IPS-18a (cell line): Measurements from ENCODE around the gene SH3RF3.

ENCODE experiments used
- H3K27ac ChIP-seq: one replicate; pipeline ENCODE4 v1.5.1; 2013; ENCODE audit warnings: low read length
- H3K27me3 ChIP-seq: one replicate; pipeline ENCODE4 v1.6.1; 2013; ENCODE audit warnings: mild to moderate bottlenecking, low read length; ENCODE audit not compliant: control insufficient read depth, insufficient read depth
- H3K36me3 ChIP-seq: one replicate; pipeline ENCODE4 v1.6.1; 2013; ENCODE audit warnings: low read depth, low read length; ENCODE audit not compliant: control insufficient read depth
- H3K4me1 ChIP-seq: one replicate; pipeline ENCODE4 v1.6.1; 2013; ENCODE audit warnings: low read depth, low read length; ENCODE audit not compliant: control insufficient read depth
- H3K4me3 ChIP-seq: one replicate; pipeline ENCODE4 v1.5.1; 2013; ENCODE audit warnings: low read length
- H3K9ac ChIP-seq: one replicate; pipeline ENCODE4 v1.6.1; 2013; ENCODE audit warnings: mild to moderate bottlenecking, low read length, moderate library complexity
- H3K9me3 ChIP-seq: one replicate; pipeline ENCODE4 v1.6.1; 2013; ENCODE audit warnings: low read depth, low read length; ENCODE audit not compliant: control insufficient read depth

SH3RF3 gene

DNA sequence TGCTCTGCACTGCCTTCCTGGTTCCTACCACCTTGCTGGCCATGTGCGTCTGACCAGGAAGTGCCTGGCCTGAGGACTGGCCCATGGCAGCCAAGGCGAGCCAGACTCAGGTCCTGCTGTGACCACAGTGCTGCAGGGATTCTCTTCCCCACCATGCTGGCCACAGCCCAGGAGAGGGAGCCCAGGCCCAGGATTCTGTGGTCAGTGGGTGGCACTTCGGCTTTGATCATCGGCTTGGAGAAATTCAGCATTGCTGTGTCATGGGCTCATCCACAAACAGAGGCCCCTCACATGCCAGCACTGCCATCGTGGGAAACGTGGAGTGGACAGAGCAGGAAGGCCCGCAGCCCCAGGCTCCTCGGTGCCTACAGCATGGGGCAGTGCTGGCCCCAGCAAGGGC, 273.2 kb downstream of the SH3RF3 start:
- H3K36me3 ChIP-seq, result no peaks in the 10 kb centered on the region
- H3K27me3 ChIP-seq, result no peaks in the 10 kb centered on the region
- no peak overlapping the region for H3K4me3 ChIP-seq
- no peak overlapping the region for H3K9ac ChIP-seq
- H3K4me1 ChIP-seq, result no peaks in the 10 kb centered on the region
- no peaks in the 10 kb centered on the region for H3K9me3 ChIP-seq
- no peak overlapping the region for H3K27ac ChIP-seq

DNA sequence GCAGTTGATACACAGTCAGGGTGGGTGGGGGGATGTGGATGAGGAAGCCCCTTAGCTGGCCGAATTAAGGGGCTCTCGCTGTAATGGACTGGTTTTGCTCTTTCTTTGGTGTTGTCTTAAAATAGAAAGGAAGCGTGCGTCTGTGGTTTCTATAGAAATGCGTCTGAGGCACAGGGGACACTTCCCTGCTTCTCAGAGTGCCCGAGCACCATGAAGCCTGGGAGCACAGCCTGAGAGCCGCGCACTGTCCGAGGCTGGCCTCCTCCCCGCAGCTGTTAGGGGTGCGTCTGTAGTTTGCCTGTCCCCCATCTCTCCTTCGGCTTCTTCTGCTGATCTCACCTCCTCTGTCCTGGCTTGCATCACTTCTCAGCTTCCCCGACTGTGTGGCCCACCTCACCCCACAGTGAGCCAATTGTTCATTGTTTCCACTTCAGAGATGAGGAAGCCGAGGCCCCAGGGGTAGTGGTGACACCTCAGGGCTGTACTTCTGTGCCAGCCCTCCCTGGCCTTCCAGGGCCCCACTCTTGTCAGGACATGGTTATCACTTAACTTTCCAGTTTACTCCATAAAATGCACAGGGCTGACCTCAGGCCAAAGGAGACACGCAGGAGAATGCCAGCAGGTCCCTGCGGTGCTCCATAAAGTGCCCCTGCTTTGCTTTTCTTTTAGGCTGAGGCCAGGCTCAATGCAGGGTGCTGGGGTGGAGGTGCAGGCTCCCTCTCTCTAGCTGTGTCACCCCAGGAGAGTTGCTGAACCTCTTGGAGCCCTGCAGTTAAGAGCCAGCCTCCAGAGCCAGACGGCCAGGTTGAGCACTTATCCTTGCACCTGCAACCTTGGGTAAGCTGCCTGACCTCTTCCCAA, 274.2 kb downstream of the SH3RF3 start:
- Histone ChIP-seq H3K4me1 (no peaks in the 10 kb centered on the region), H3K4me3 (no peak overlapping the region), H3K36me3 (no peaks in the 10 kb centered on the region), H3K27me3 (no peaks in the 10 kb centered on the region), H3K9me3 (no peaks in the 10 kb centered on the region), H3K27ac (no peak overlapping the region), H3K9ac (no peak overlapping the region)

DNA sequence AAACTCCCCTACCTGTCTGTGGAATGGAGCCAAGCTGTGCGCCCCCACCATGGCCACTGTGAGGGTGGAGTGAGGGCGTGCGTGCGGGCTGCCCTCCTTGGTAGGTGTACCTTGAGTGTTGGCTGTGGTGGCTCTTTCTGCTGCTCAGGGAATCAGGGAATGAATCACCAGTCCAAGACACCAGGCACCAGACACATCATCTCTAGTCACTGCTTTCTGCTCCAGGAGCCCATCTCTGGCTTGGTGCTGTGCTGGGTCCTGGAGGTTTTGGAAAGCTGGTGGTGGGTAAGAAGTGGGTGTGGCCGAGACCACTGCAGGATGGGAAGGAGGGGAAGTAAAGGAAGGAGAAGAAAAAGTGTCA, 274.8 kb downstream of the SH3RF3 start:
- Histone ChIP-seq H3K9me3 (no peaks in the 10 kb centered on the region), H3K4me3 (no peak overlapping the region), H3K9ac (no peak overlapping the region), H3K4me1 (no peaks in the 10 kb centered on the region), H3K27me3 (no peaks in the 10 kb centered on the region), H3K36me3 (no peaks in the 10 kb centered on the region), H3K27ac (no peak overlapping the region)

DNA sequence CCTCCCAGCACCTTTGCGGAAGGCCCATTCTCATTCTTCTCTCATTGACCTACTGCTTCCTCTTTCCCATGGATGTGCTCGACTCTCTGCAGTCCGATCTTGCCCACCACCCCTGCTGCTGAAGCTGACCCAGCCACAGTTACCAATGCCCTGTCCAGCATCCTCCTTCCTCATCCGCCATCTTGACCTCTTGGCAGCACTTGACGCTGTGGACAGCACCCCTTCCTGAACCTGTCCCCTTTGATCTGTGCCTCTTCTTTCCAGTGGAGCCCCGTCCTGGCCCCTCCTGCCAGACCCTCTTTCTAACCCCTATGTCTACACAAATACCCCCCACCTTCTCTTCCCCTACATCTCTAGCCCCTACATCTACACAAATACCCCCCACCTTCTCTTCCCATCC, 275.7 kb downstream of the SH3RF3 start:
- Histone ChIP-seq H3K27me3 (no peaks in the 10 kb centered on the region), H3K9me3 (no peaks in the 10 kb centered on the region), H3K27ac (no peak overlapping the region), H3K36me3 (no peaks in the 10 kb centered on the region), H3K4me3 (no peak overlapping the region), H3K9ac (no peak overlapping the region), H3K4me1 (peaks cover 2% of the 10 kb centered on the region)

DNA sequence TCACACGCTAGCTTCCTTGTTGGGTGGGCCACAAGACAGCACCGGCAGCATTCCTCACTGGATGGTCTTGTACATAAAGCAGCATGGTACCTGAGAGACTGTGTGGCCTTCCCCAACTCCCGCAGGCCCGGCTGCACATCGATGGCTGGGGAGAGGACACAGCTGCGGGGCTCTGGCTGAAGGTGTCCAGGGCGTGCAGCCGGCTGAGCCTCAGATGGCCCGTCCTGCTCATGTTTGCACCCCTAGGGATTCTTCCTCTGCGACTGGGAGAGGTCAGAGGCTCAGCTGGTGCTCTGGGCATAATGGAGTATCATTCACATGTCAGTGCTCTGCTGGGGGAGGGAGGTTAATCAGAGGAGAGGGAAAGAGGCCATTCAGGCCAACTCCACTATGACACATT, 276.9 kb downstream of the SH3RF3 start:
- no peaks in the 10 kb centered on the region for H3K36me3 ChIP-seq
- no peaks in the 10 kb centered on the region for H3K27me3 ChIP-seq
- H3K27ac ChIP-seq, result no peak overlapping the region
- H3K9me3 ChIP-seq, result no peaks in the 10 kb centered on the region
- H3K4me1 ChIP-seq, result peaks cover 4% of the 10 kb centered on the region
- no peak overlapping the region for H3K9ac ChIP-seq
- no peak overlapping the region for H3K4me3 ChIP-seq

DNA sequence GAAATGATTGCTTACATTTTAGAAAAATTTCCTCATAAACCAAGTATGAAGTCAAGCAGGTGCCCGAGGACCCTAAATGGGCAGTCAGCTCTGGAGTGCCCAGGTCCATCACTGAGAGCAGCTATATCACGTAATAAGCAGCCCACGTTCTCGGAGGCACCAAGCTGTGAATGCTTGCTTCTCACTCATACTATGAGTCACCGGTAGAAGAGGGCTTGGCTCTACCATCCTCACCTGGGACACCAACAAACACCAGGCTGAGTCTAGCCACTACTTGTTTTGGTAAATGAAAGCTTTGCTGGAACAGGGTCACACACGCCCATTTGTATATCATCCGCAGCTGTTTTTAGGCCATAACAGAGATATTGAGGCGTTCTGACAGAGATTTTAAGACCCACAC, 277.3 kb downstream of the SH3RF3 start:
- no peaks in the 10 kb centered on the region for H3K27me3 ChIP-seq
- H3K9ac ChIP-seq, result no peak overlapping the region
- H3K4me3 ChIP-seq, result no peak overlapping the region
- no peak overlapping the region for H3K27ac ChIP-seq
- H3K36me3 ChIP-seq, result no peaks in the 10 kb centered on the region
- H3K9me3 ChIP-seq, result no peaks in the 10 kb centered on the region
- peaks cover 4% of the 10 kb centered on the region for H3K4me1 ChIP-seq

DNA sequence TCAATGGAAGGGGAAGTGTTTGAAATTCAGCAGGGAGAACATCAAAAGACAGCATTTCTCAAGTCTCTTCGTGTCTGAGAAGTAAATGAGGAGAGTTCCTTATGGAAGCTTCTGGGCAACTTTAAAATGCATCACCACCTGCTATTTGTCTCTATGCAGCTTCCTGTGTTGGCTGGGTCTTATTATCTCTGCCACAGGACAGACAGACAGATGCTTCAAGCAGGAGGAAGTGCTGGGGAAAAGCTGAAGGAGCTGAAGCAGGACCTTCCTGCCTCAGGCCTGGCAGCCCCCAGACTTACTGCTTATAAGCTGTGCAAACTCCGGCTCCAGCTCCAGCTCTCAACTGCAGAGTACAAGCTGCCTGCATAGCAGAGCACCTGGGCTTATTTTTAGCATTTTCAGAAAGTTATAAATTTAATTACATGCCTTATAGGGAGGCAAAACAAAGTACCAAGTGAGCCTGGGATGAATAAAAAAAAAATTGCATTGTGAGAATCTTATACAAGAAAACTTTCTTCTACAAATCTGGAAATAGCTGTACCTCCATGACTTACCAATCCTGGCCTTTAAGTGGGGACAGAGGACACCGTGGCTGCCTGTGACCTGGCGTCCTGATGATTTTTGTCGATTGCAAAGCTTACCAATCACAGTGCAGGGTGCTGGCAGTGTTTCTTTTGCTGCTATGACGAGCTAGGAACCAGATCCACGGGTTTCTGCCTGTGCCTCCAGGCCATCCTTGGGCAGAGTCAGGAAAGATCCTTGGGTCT, 278.5 kb downstream of the SH3RF3 start:
- Histone ChIP-seq H3K27ac (no peak overlapping the region), H3K9ac (no peak overlapping the region), H3K27me3 (no peaks in the 10 kb centered on the region), H3K9me3 (no peaks in the 10 kb centered on the region), H3K4me3 (no peak overlapping the region), H3K36me3 (no peaks in the 10 kb centered on the region), H3K4me1 (peaks cover 4% of the 10 kb centered on the region)

DNA sequence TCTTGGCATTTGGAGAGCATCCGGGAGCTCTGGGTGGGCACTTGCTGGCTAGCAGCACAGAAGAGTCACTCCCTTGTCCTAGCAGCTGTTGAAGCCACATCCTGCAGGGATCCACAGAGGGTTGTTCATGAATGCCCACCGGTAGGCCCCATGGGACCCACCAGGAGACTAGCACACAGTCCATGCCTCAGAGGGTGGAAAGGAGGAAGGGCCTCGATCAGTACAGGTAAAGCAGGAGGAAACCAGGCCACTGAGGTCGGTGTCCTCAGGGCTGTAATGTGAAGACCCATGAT, 279.0 kb downstream of the SH3RF3 start:
- Histone ChIP-seq H3K9me3 (no peaks in the 10 kb centered on the region), H3K4me3 (no peak overlapping the region), H3K9ac (no peak overlapping the region), H3K36me3 (no peaks in the 10 kb centered on the region), H3K4me1 (peaks cover 4% of the 10 kb centered on the region), H3K27me3 (no peaks in the 10 kb centered on the region), H3K27ac (no peak overlapping the region)

DNA sequence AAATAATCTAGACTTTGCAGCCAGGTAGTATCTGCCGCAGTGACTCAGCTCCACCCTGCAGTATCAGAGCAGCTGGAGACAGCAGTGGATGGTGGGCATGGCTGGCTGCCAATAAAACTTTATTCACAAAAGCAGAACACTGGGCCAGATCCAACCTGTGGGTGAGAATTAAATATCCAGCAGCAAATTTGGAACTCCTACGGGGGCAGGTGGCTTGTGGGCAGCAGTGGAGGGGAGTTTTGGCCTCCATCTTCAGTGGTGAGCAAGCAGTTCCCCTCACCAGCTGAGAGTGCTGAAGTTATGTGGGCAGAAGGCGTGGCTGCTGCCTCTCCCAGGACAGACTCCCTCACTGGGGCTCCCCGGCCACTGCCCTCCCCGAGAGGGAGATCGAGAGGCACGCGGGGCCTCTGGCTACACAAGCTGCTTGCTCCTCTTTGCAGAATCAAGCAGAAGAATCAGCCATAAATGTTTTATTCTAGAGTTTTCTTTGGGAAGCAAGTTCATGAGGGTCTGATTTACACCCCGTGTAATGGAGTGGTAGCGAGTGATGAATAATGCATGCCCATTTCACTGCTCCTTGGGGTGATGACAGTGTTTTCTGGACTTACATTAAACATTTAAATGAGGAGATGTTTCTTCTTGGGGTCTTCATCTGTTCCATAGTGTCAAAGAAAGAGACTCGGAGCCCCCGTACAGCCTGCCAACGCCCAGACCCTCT, 280.5 kb downstream of the SH3RF3 start:
- Histone ChIP-seq H3K27ac (no peak overlapping the region), H3K9ac (no peak overlapping the region), H3K36me3 (no peaks in the 10 kb centered on the region), H3K4me1 (peaks cover 4% of the 10 kb centered on the region), H3K4me3 (no peak overlapping the region), H3K9me3 (no peaks in the 10 kb centered on the region), H3K27me3 (no peaks in the 10 kb centered on the region)

DNA sequence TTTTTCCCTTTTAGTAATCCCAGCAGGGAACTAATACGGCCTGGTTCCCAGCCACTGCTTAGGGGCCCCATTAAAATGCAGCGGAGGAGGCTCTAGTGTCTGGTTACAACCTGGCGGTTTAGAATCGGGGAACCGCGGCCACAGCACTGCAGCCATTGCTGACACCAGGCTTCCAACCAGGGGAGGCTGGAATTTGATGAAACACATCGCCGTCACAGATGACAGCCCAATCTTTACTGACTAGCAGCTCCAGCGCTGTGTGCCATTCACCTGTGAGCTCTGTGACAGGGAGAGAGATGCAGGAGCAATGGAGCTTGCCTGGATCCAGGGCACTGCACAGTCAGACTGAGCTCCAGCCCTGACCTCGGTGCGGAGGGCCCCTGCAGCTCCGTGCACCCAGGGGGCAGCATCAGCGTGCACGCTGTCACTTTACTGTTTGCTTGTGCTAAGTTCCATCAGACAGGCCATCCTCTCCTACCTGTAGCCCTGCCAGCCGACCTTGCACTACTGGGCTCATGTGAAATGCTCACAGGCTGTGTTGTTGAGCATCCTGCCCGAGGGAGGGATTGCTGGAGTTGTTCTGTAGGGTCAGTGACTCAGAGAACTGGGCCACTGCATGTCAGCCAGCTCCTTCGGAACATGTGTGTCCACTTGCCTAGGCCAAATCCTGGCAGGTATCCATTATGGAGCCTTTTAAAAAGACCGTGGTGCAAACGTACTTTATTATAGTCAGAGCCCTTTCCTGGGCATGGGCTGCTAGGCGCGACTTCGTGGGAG, 281.2 kb downstream of the SH3RF3 start:
- Histone ChIP-seq H3K4me3 (no peak overlapping the region), H3K27ac (no peak overlapping the region), H3K27me3 (no peaks in the 10 kb centered on the region), H3K36me3 (no peaks in the 10 kb centered on the region), H3K9ac (no peak overlapping the region), H3K4me1 (peaks cover 4% of the 10 kb centered on the region), H3K9me3 (no peaks in the 10 kb centered on the region)

DNA sequence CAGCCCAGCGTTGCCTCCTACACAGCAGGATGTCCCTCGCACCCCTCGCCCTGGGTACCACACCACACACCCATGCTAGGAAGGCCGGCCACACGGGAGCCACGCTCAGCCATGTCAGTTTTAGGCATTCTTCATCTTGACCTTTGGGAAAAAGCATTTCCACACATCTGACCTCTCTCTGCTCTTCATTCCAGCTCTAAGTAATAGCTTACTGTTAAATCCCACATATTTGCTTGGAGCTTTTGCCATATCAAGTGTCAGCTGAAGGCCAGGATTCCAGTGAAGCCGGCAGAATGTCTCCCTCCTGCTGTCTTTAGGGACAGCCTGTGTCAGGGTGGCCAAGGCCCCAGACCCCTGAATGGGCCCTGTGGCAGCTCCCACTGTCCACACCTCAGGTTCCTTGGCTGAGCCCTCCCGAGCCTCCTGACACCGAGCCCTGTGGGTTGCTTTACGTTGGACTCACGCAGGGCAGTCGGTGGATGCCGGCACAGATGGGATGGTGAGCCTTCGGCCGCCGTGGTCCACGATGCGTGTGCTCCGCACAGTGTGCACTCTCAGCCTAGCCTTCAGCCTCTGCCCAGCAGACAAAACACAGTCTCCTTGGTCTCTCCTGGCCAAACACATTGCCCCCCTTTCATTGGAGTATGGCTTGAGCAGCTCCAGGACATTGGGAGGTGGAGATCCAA, 282.8 kb downstream of the SH3RF3 start:
- Histone ChIP-seq H3K27me3 (no peaks in the 10 kb centered on the region), H3K4me3 (no peak overlapping the region), H3K9ac (no peak overlapping the region), H3K4me1 (peaks cover 8% of the 10 kb centered on the region), H3K9me3 (no peaks in the 10 kb centered on the region), H3K27ac (no peak overlapping the region), H3K36me3 (no peaks in the 10 kb centered on the region)
